Activated B cell treated with CpG ODN at 0.5 μM for 24 hours (primary cell): ENCODE results near the gene ATP2B2. TPM values are rescaled to one million over a fixed set of nuclear protein-coding genes. Genes with fewer than 3 reads are reported as not detected.

ENCODE experiments used
- ATAC-seq: fragments of 200-7000 bp; cut with Tn5 transposase; one replicate; pipeline ENCODE4 v1.10.0; 2021; ENCODE audit warnings: low read depth, mild to moderate bottlenecking, moderate library complexity
- CTCF ChIA-PET: fragments of 350-600 bp; sonication (Branson Sonifier 250); formaldehyde crosslinking; loops from one replicate; lab custom pipeline; 2021; ENCODE audit warnings: antibody characterized with exemption; lab: Charles Lee
- POLR2A ChIA-PET: fragments of 350-600 bp; sonication (Branson Sonifier 250); formaldehyde crosslinking; loops from one replicate; lab custom pipeline; 2021; ENCODE audit warnings: antibody characterized with exemption; lab: Charles Lee
- DNase-seq: peaks from one replicate; pipeline ENCODE4 v3.0.0; 2022
- H3K27ac Mint-ChIP-seq: one replicate; pipeline ENCODE4 v1.8.0; 2020; ENCODE audit warnings: mixed read lengths
- H3K27me3 Mint-ChIP-seq: one replicate; pipeline ENCODE4 v1.8.0; 2021; ENCODE audit warnings: mixed read lengths
- H3K36me3 Mint-ChIP-seq: one replicate; pipeline ENCODE4 v1.8.0; 2021; ENCODE audit warnings: low read depth, mixed read lengths
- H3K4me1 Mint-ChIP-seq: one replicate; pipeline ENCODE4 v1.8.0; 2021; ENCODE audit warnings: mixed read lengths
- H3K4me3 Mint-ChIP-seq: one replicate; pipeline ENCODE4 v1.8.0; 2020; ENCODE audit warnings: mild to moderate bottlenecking, mixed read lengths
- H3K9me3 Mint-ChIP-seq: one replicate; pipeline ENCODE4 v1.8.0; 2020; ENCODE audit warnings: mixed read lengths
- CTCF ChIP-seq: fragments of 200-600 bp; IDR thresholded peaks from one replicate; pipeline ENCODE4 v1.8.0; 2022; ENCODE audit warnings: antibody characterized with exemption, mild to moderate bottlenecking
- intact Hi-C: fragments of 100-400 bp; cut with micrococcal nuclease; formaldehyde crosslinking; loops from one replicate; pipeline ENCODE4 v1.15.1; 2024
- total RNA-seq: library from RNA; stranded (reverse); gene quantifications from 2 replicates; pipeline ENCODE4 v1.2.3, GENCODE V29; 2022

The ATP2B2 gene
- total RNA-seq, 1 donor from 2014 or later = not detected

GRCh38 chr3:10524270-10524669 is 18.9 kb upstream of the ATP2B2 start:
- Mint-ChIP-seq H3K36me3 (no peaks in the 10 kb centered on the region), H3K4me3 (no peak overlapping the region), H3K4me1 (no peaks in the 10 kb centered on the region), H3K27ac (no peak overlapping the region), H3K27me3 (peaks cover 29% of the 10 kb centered on the region), H3K9me3 (no peaks in the 10 kb centered on the region)
- intact Hi-C loops = no loop called here
- TF ChIP-seq CTCF = no peak
- ATAC-seq = no peak
- DNase-seq = no peak
- CTCF ChIA-PET = no interaction called here
- POLR2A ChIA-PET = interaction anchor here (0.6 kb wide), 1 partner anchor 128 kb away, joined by 3 read pairs; no protein-coding TSS in a partner anchor

GRCh38 chr3:10523561-10523960 is 18.2 kb upstream of the ATP2B2 start:
- no peak for TF ChIP-seq CTCF
- peaks cover 29% of the 10 kb centered on the region for H3K27me3 Mint-ChIP-seq
- no peak overlapping the region for H3K4me3 Mint-ChIP-seq
- intact Hi-C loops = no loop called here
- H3K9me3 Mint-ChIP-seq = no peaks in the 10 kb centered on the region
- ChIA-PET POLR2A (interaction anchor here (0.6 kb wide), 1 partner anchor 127 kb away, joined by 3 read pairs; no protein-coding TSS in a partner anchor), CTCF (interaction anchor here (1.1 to 1.2 kb wide), 2 partner anchors 177 to 591 kb away, joined by 3 to 4 read pairs; no protein-coding TSS in a partner anchor)
- no peak overlapping the region for H3K27ac Mint-ChIP-seq
- H3K36me3 Mint-ChIP-seq = no peaks in the 10 kb centered on the region
- DNase-seq (no peak), ATAC-seq (no peak)
- H3K4me1 Mint-ChIP-seq = peaks cover 3% of the 10 kb centered on the region

GRCh38 chr3:10522646-10523303 is 17.4 kb upstream of the ATP2B2 start:
- POLR2A ChIA-PET = interaction anchor here (0.8 kb wide), 1 partner anchor 202 kb away, joined by 3 read pairs; the partner anchor contains the start of gene SEC13
- peaks cover 29% of the 10 kb centered on the region for H3K27me3 Mint-ChIP-seq
- TF ChIP-seq CTCF = no peak
- DNase-seq (no peak), ATAC-seq (peak; percentile 28)
- CTCF ChIA-PET = interaction anchor here (1.1 to 1.8 kb wide), 3 partner anchors 176 to 590 kb away, joined by 3 to 19 read pairs (median 4); no protein-coding TSS in a partner anchor
- no peaks in the 10 kb centered on the region for H3K36me3 Mint-ChIP-seq
- H3K4me3 Mint-ChIP-seq = no peak overlapping the region
- peaks cover 10% of the 10 kb centered on the region for H3K4me1 Mint-ChIP-seq
- intact Hi-C loops = loop anchor here (1.0 kb wide), 1 partner anchor 178 kb away; no protein-coding TSS in a partner anchor
- no peaks in the 10 kb centered on the region for H3K9me3 Mint-ChIP-seq
- no peak overlapping the region for H3K27ac Mint-ChIP-seq

GRCh38 chr3:10521772-10522441 is 16.5 kb upstream of the ATP2B2 start:
- DNase-seq = no peak
- no peak for TF ChIP-seq CTCF
- intact Hi-C loops = loop anchor here (1.0 kb wide), 1 partner anchor 178 kb away; no protein-coding TSS in a partner anchor
- Mint-ChIP-seq H3K9me3 (no peaks in the 10 kb centered on the region), H3K36me3 (no peaks in the 10 kb centered on the region), H3K27me3 (peaks cover 25% of the 10 kb centered on the region), H3K27ac (no peak overlapping the region), H3K4me3 (no peak overlapping the region), H3K4me1 (peaks cover 14% of the 10 kb centered on the region)
- ChIA-PET POLR2A (no interaction called here), CTCF (interaction anchor here (1.2 to 1.8 kb wide), 2 partner anchors 178 to 589 kb away, joined by 3 to 19 read pairs; no protein-coding TSS in a partner anchor)
- no peak for ATAC-seq

GRCh38 chr3:10520072-10520471 is 14.7 kb upstream of the ATP2B2 start:
- intact Hi-C loops = no loop called here
- no peak for TF ChIP-seq CTCF
- Mint-ChIP-seq H3K4me1 (peaks cover 14% of the 10 kb centered on the region), H3K27me3 (peaks cover 16% of the 10 kb centered on the region), H3K36me3 (no peaks in the 10 kb centered on the region), H3K27ac (no peak overlapping the region), H3K4me3 (no peak overlapping the region), H3K9me3 (no peaks in the 10 kb centered on the region)
- ChIA-PET CTCF (no interaction called here), POLR2A (no interaction called here)
- DNase-seq (no peak), ATAC-seq (no peak)
